Measurements from ENCODE around the gene GPSM1. TPM values are rescaled to one million over a fixed set of nuclear protein-coding genes. Genes with fewer than 3 reads are reported as not detected.

The GPSM1 gene
- total RNA-seq, 1 experiment from 2014 or later, result 26.4 TPM

DNA sequence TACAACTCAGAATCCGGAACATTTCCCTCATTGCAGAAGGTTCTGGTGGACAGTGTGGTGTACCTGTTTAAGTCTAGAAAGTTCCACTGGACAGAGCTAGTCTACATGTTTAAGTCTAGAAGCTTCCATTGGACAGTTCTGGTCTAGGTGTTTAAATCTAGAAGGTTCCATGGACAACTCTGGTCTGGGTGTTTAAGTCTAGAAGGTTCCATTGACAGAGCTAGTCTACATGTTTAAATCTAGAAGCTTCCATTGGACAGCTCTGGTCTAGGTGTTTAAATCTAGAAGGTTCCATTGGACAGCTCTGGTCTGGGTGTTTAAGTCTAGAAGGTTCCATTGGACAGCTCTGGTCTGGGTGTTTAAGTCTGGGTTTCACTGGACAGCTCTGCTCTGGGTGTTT is 48.4 kb upstream of the GPSM1 start:
- DNase-seq (ENCODE audit: low read depth, low spot score), result no peak
- ChIA-PET CTCF (interaction anchor here (1.2 kb wide), 1 partner anchor 9 kb away, joined by 3 read pairs; no protein-coding TSS in a partner anchor), RAD21 (ENCODE audit: low non-redundant PET in 1 of 2, low total read pairs in 2 of 2, uncharacterized antibody in 2 of 2, unreplicated experiment in 2 of 2) (no interaction called here), POLR2A (no interaction called here)
- H3K9ac ChIP-seq (ENCODE audit: low read length), result no peak overlapping the region
- H3K27ac ChIP-seq (ENCODE audit: low read depth, low read length), result no peak overlapping the region
- BruUV-seq (replicated peaks), result no TSS peak
- no peaks in the 10 kb centered on the region for H4K20me1 ChIP-seq (ENCODE audit: insufficient read depth)
- TF ChIP-seq POLR2A (IDR thresholded peaks at IDR 0.05; ENCODE audit: borderline replicate concordance, extremely low read depth, insufficient read depth, insufficient read length), result no peak
- no peak for TF ChIP-seq EGR1 (IDR thresholded peaks at IDR 0.05; ENCODE audit: low read depth)
- no peak for TF ChIP-seq FOSL1 (IDR thresholded peaks at IDR 0.05; ENCODE audit: low read depth)
- peaks cover 6 to 8% of the 10 kb centered on the region in 2 experiments; a peak in 3 of 4 replicates for H3K4me1 ChIP-seq (ENCODE audit: control insufficient read depth in 1 of 2, insufficient read depth in 2 of 2, low read length in 2 of 2)
- H2AFZ ChIP-seq (ENCODE audit: low read depth, low read length, poor library complexity, severe bottlenecking), result no peak overlapping the region
- intact Hi-C loops (cut with micrococcal nuclease), result no loop called here
- H3K4me2 ChIP-seq (ENCODE audit: low read length), result no peak overlapping the region
- no peaks in the 10 kb centered on the region for H3K9me2 ChIP-seq (ENCODE audit: insufficient read depth)
- no peaks in the 10 kb centered on the region for H3K9me3 ChIP-seq (ENCODE audit: control insufficient read depth in 1 of 2, insufficient read depth in 1 of 2, low read depth in 1 of 2, low read length in 2 of 2)
- H3K27me3 ChIP-seq (ENCODE audit: insufficient read depth, low read length), result no peaks in the 10 kb centered on the region
- H3K4me3 ChIP-seq (replicated peaks in 1 of 2; ENCODE audit: low read depth in 1 of 2, low read length in 2 of 2), result no peak overlapping the region
- no peaks in the 10 kb centered on the region for H3K36me3 ChIP-seq (ENCODE audit: control insufficient read depth in 1 of 2, insufficient read depth in 2 of 2, low read length in 2 of 2)
- ATAC-seq, result no peak
- no peaks in the 10 kb centered on the region for H3K79me2 ChIP-seq (ENCODE audit: insufficient read depth, low read length)

DNA sequence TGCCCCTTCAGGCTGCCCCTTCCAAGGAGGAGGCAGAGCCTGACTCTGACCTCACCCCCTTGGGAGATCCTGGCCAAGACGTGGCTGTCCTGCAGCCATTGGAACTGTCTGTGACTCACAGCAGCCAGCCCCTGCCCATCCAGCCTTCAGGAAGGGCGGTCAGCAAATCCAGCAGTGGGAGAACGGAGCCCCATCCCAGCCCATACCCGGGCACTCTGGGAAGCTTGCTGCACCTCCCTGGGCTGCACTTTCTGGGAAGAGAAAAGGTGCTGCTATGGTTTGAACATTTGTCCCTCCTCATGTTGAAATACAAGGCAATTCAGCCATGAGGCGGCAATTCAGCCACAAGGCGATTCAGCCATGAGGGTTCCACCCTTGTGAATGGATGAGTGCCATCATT is 47.9 kb upstream of the GPSM1 start:
- H3K9me2 ChIP-seq (ENCODE audit: insufficient read depth), result no peaks in the 10 kb centered on the region
- H3K4me2 ChIP-seq (ENCODE audit: low read length), result no peak overlapping the region
- no peaks in the 10 kb centered on the region for H3K36me3 ChIP-seq (ENCODE audit: control insufficient read depth in 1 of 2, insufficient read depth in 2 of 2, low read length in 2 of 2)
- H3K27me3 ChIP-seq (ENCODE audit: insufficient read depth, low read length), result no peaks in the 10 kb centered on the region
- ChIA-PET CTCF (interaction anchor here (1.2 kb wide), 1 partner anchor 9 kb away, joined by 3 read pairs; no protein-coding TSS in a partner anchor), RAD21 (ENCODE audit: low non-redundant PET in 1 of 2, low total read pairs in 2 of 2, uncharacterized antibody in 2 of 2, unreplicated experiment in 2 of 2) (no interaction called here), POLR2A (no interaction called here)
- no peak overlapping the region for H2AFZ ChIP-seq (ENCODE audit: low read depth, low read length, poor library complexity, severe bottlenecking)
- no peaks in the 10 kb centered on the region for H4K20me1 ChIP-seq (ENCODE audit: insufficient read depth)
- no peak for DNase-seq (ENCODE audit: low read depth, low spot score)
- peaks cover 6 to 9% of the 10 kb centered on the region in 2 experiments; a peak in 3 of 4 replicates for H3K4me1 ChIP-seq (ENCODE audit: control insufficient read depth in 1 of 2, insufficient read depth in 2 of 2, low read length in 2 of 2)
- H3K4me3 ChIP-seq (replicated peaks in 1 of 2; ENCODE audit: low read depth in 1 of 2, low read length in 2 of 2), result no peak overlapping the region
- no TSS peak for BruUV-seq (replicated peaks)
- H3K27ac ChIP-seq (ENCODE audit: low read depth, low read length), result no peak overlapping the region
- no peaks in the 10 kb centered on the region for H3K9me3 ChIP-seq (ENCODE audit: control insufficient read depth in 1 of 2, insufficient read depth in 1 of 2, low read depth in 1 of 2, low read length in 2 of 2)
- intact Hi-C loops (cut with micrococcal nuclease), result no loop called here
- no peak for ATAC-seq
- H3K79me2 ChIP-seq (ENCODE audit: insufficient read depth, low read length), result no peaks in the 10 kb centered on the region
- H3K9ac ChIP-seq (ENCODE audit: low read length), result no peak overlapping the region
- TF ChIP-seq POLR2AphosphoS5 (IDR thresholded peaks at IDR 0.05; ENCODE audit: low read depth, low read length) (no peak), CBX3 (IDR thresholded peaks at IDR 0.05; ENCODE audit: low read depth) (no peak), FOSL1 (IDR thresholded peaks at IDR 0.05; ENCODE audit: low read depth) (no peak), CEBPB (IDR thresholded peaks at IDR 0.05; ENCODE audit: low read depth) (no peak), SP1 (IDR thresholded peaks at IDR 0.05; ENCODE audit: low read depth) (no peak), EZH2phosphoT487 (IDR thresholded peaks at IDR 0.05; ENCODE audit: borderline replicate concordance) (no peak), EGR1 (IDR thresholded peaks at IDR 0.05; ENCODE audit: low read depth) (no peak), TCF7L2 (IDR thresholded peaks at IDR 0.05; ENCODE audit: borderline replicate concordance, extremely low read depth, insufficient read depth, insufficient read length) (no peak), MAX (IDR thresholded peaks at IDR 0.05) (no peak), ZNF274 (IDR thresholded peaks at IDR 0.05; ENCODE audit: low read depth, low read length) (no peak), SRF (IDR thresholded peaks at IDR 0.05; ENCODE audit: low read depth) (no peak), RAD21 (IDR thresholded peaks at IDR 0.05; ENCODE audit: low read depth) (no peak), REST (IDR thresholded peaks at IDR 0.05; ENCODE audit: low read depth) (no peak)
- TF ChIP-seq, protein P1, sequence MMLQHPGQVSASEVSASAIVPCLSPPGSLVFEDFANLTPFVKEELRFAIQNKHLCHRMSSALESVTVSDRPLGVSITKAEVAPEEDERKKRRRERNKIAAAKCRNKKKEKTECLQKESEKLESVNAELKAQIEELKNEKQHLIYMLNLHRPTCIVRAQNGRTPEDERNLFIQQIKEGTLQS (IDR thresholded peaks at IDR 0.05), result no peak
- TF ChIP-seq, protein P2, sequence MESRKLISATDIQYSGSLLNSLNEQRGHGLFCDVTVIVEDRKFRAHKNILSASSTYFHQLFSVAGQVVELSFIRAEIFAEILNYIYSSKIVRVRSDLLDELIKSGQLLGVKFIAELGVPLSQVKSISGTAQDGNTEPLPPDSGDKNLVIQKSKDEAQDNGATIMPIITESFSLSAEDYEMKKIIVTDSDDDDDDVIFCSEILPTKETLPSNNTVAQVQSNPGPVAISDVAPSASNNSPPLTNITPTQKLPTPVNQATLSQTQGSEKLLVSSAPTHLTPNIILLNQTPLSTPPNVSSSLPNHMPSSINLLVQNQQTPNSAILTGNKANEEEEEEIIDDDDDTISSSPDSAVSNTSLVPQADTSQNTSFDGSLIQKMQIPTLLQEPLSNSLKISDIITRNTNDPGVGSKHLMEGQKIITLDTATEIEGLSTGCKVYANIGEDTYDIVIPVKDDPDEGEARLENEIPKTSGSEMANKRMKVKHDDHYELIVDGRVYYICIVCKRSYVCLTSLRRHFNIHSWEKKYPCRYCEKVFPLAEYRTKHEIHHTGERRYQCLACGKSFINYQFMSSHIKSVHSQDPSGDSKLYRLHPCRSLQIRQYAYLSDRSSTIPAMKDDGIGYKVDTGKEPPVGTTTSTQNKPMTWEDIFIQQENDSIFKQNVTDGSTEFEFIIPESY (IDR thresholded peaks at IDR 0.05; ENCODE audit: extremely low read depth, insufficient replicate concordance, low read length), result no peak

Data from HCT116 (cell line).